GM12892 (cell line): ENCODE results near the gene GPR137.

Experiments used
- POLR2A ChIP-seq: IDR thresholded peaks from 2 replicates; pipeline ENCODE4 v1.6.1; 2011; ENCODE audit warnings: low read depth, low read length, control low read depth
- TAF1 ChIP-seq: IDR thresholded peaks from 2 replicates; pipeline ENCODE4 v1.6.1; 2011; ENCODE audit warnings: low read depth, mild to moderate bottlenecking, control low read depth, low read length, borderline replicate concordance

DNA sequence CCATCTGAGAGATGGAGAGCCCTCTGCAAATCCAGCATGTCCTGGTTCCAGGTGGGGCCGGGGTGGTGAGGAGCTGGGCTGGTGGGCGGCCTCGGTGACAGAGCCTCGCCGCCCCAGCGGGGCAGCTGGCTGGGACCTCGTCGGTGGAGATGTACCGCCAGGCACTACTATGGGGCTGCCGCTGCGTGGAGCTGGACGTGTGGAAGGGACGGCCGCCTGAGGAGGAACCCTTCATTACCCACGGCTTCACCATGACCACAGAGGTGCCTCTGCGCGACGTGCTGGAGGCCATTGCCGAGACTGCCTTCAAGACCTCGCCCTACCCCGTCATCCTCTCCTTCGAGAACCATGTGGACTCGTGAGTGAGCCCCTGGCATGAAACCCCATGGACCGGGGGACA is 27.3 kb upstream of the GPR137 start:
- TF ChIP-seq POLR2A (no peak), TAF1 (no peak)
